ENCODE measurements around the gene MED22.

The MED22 gene

DNA sequence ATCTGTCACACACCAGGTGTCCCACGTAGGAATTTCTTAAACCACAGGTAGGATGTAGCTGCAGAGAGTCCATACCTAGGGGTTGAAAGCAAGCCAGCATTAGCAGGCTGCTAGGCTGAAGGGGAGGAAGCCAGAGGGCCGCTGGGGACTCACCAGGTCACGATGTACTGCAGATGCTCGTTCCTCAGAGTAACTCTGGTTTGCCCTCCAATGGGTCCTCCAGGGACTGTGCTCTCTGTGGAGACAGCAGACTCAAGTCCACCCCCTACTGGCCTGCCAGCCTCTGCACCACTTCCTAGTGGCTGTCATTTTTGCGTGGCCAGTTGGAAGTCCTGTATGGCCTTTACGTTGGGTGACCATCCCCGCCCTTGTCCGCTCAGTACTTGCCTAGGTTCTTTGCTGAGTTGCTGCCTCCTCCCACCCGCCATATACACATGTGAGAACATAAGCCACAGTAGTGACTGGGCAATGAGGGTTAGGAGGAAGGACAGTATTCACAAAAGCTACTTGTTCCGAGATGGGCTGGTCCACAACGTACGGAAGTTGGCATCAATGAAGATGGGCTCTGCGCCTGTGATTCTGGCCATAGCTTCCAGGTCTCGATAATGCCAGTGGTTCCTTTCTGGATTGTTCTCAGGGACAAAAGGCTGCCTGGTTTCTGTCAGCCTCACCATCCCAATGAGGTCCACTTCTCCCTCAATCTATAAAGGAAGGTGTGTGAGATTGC is 4.1 kb upstream of the MED22 start:
- Histone ChIP-seq H3K4me3 (ENCODE audit: control insufficient read depth in 1 of 7, extremely low read depth in 1 of 7, insufficient read depth in 4 of 7, low read depth in 2 of 7, low read length in 6 of 7) (no peak overlapping the region), H3K36me3 (ENCODE audit: control insufficient read depth in 4 of 4, insufficient read depth in 4 of 4, low read length in 3 of 4) (peaks cover 19 to 54% (median 38%) of the 10 kb centered on the region in 4 experiments), H3K27ac (ENCODE audit: insufficient read depth in 1 of 2, low read depth in 1 of 2, low read length in 2 of 2, poor library complexity in 1 of 2, severe bottlenecking in 2 of 2) (no peak overlapping the region), H3K27me3 (replicated peaks in 2 of 5; ENCODE audit: control insufficient read depth in 4 of 5, insufficient read depth in 5 of 5, low read length in 4 of 5) (no peaks in the 10 kb centered on the region), H3K4me1 (ENCODE audit: control extremely low read depth in 1 of 4, control insufficient read depth in 4 of 4, insufficient read depth in 4 of 4, low read length in 3 of 4) (peaks cover 7 to 39% (median 30%) of the 10 kb centered on the region in 4 experiments), H3K9me3 (ENCODE audit: control extremely low read depth in 1 of 5, control insufficient read depth in 4 of 5, insufficient read depth in 2 of 5, low read depth in 1 of 5, low read length in 4 of 5) (no peaks in the 10 kb centered on the region)
- POLR2A ChIA-PET = interaction anchor here (0.6 kb wide), 1 partner anchor 16 kb away, joined by 7 read pairs; the partner anchor contains the start of gene SURF6
- CTCF ChIA-PET = interaction anchor here (0.9 to 5.3 kb wide), 8 partner anchors 9 to 164 kb away, joined by 3 to 30 read pairs (median 4); partner anchors contain the start of gene SURF6
- 100% methylated on average over 5 of the region's 14 CpGs for WGBS (ENCODE audit: insufficient coverage)
- peak; percentile 50 to 83 (median 73) for DNase-seq

DNA sequence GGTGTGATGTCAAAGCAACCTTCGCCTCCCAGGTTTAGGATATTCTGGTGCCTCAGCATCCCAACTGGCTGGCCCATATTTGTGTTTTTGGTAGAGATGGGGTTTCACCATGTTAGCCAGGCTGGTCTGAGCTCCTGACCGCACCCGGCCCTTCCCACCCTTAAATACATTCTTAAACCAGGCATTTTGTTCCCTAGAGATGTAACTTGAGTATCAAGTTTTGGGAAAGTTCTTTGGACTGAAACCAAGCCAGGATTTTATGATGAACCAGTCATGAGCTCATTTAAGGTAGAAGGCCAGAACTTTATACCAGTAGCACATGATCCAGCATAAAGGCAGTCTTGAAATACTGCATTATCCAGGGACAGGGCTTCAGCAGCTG is 3.6 kb upstream of the MED22 start:
- Histone ChIP-seq H3K4me3 (ENCODE audit: control insufficient read depth in 1 of 7, extremely low read depth in 1 of 7, insufficient read depth in 4 of 7, low read depth in 2 of 7, low read length in 6 of 7) (no peak overlapping the region), H3K9me3 (ENCODE audit: control extremely low read depth in 1 of 5, control insufficient read depth in 4 of 5, insufficient read depth in 2 of 5, low read depth in 1 of 5, low read length in 4 of 5) (no peaks in the 10 kb centered on the region), H3K27ac (ENCODE audit: insufficient read depth in 1 of 2, low read depth in 1 of 2, low read length in 2 of 2, poor library complexity in 1 of 2, severe bottlenecking in 2 of 2) (no peak overlapping the region), H3K4me1 (ENCODE audit: control extremely low read depth in 1 of 4, control insufficient read depth in 4 of 4, insufficient read depth in 4 of 4, low read length in 3 of 4) (peaks cover 7 to 41% (median 32%) of the 10 kb centered on the region in 4 experiments), H3K36me3 (ENCODE audit: control insufficient read depth in 4 of 4, insufficient read depth in 4 of 4, low read length in 3 of 4) (peaks cover 19 to 54% (median 38%) of the 10 kb centered on the region in 4 experiments), H3K27me3 (replicated peaks in 2 of 5; ENCODE audit: control insufficient read depth in 4 of 5, insufficient read depth in 5 of 5, low read length in 4 of 5) (no peaks in the 10 kb centered on the region)
- DNase-seq = no peak
- ChIA-PET POLR2A (interaction anchor here (0.6 kb wide), 1 partner anchor 16 kb away, joined by 7 read pairs; the partner anchor contains the start of gene SURF6), CTCF (interaction anchor here (0.9 to 5.3 kb wide), 8 partner anchors 9 to 164 kb away, joined by 3 to 30 read pairs (median 4); partner anchors contain the start of gene SURF6)
- no CpG with 5 or more reads among the region's 3 CpGs for WGBS (ENCODE audit: insufficient coverage)

- 98% methylated on average over 15 of the region's 15 CpGs for WGBS (ENCODE audit: insufficient coverage)
- H3K27ac ChIP-seq (ENCODE audit: insufficient read depth in 1 of 2, low read depth in 1 of 2, low read length in 2 of 2, poor library complexity in 1 of 2, severe bottlenecking in 2 of 2) = peak overlapping the region in 1 of 2 experiments; percentile 99
- CTCF ChIA-PET = interaction anchor here (1.0 to 5.3 kb wide), 6 partner anchors 9 to 169 kb away, joined by 3 to 30 read pairs (median 4); no protein-coding TSS in a partner anchor
- peaks cover 4 to 36% (median 28%) of the 10 kb centered on the region in 4 experiments for H3K4me1 ChIP-seq (ENCODE audit: control extremely low read depth in 1 of 4, control insufficient read depth in 4 of 4, insufficient read depth in 4 of 4, low read length in 3 of 4)
- peak overlapping the region in 3 of 7 experiments; percentile 99 to 100 (median 99) for H3K4me3 ChIP-seq (ENCODE audit: control insufficient read depth in 1 of 7, extremely low read depth in 1 of 7, insufficient read depth in 4 of 7, low read depth in 2 of 7, low read length in 6 of 7)
- H3K36me3 ChIP-seq (ENCODE audit: control insufficient read depth in 4 of 4, insufficient read depth in 4 of 4, low read length in 3 of 4) = peaks cover 22 to 63% (median 45%) of the 10 kb centered on the region in 4 experiments
- POLR2A ChIA-PET = no interaction called here
- no peaks in the 10 kb centered on the region for H3K27me3 ChIP-seq (replicated peaks in 2 of 5; ENCODE audit: control insufficient read depth in 4 of 5, insufficient read depth in 5 of 5, low read length in 4 of 5)
- DNase-seq = no peak
- no peaks in the 10 kb centered on the region for H3K9me3 ChIP-seq (ENCODE audit: control extremely low read depth in 1 of 5, control insufficient read depth in 4 of 5, insufficient read depth in 2 of 5, low read depth in 1 of 5, low read length in 4 of 5)
Observed at GRCh38 chr9:133349965-133350616, 2.2 kb upstream of the MED22 start.

DNA sequence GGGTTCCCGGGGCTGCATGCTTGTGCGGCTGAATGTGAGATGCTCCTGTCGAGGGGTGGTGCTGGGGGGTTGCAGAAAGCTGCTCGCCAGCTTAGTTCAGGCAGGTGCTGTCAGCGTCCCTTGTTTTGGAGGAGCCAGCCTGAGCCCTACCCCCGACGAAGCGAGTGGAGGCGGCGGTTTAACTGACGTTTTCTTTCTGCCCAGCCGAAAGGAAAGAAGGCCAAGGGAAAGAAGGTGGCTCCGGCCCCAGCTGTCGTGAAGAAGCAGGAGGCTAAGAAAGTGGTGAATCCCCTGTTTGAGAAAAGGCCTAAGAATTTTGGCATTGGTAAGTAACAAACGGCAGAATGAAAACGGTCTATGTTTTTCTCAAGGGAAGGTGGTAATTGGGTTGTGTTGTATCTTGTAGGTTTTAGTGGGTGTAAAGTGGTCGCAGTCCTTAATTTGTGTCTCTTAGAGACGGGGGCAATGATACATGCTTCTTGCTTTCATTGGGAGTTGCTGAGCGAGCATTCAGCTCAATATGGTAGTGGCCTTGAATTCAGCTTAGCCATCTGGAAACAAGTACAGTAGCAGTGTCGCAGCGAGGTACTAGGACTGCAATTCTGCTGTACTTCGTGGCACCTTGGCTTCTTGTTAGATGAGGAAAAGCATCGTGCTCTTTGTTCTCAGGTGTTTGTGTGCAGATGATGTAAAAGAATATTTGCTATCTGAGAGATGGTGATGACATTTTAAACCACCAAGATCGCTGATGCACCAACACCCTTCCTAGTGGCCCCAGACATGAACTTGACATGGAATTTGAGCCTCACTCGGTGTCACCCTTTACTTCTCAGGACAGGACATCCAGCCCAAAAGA is 1.0 kb upstream of the MED22 start:
- H3K9me3 ChIP-seq (ENCODE audit: control extremely low read depth in 1 of 5, control insufficient read depth in 4 of 5, insufficient read depth in 2 of 5, low read depth in 1 of 5, low read length in 4 of 5) = no peaks in the 10 kb centered on the region
- H3K27ac ChIP-seq (ENCODE audit: insufficient read depth in 1 of 2, low read depth in 1 of 2, low read length in 2 of 2, poor library complexity in 1 of 2, severe bottlenecking in 2 of 2) = peak overlapping the region; percentile 95 to 99
- H3K36me3 ChIP-seq (ENCODE audit: control insufficient read depth in 4 of 4, insufficient read depth in 4 of 4, low read length in 3 of 4) = peaks cover 25 to 75% (median 55%) of the 10 kb centered on the region in 4 experiments
- ChIA-PET CTCF (interaction anchor here (1.1 to 5.3 kb wide), 3 partner anchors 8 to 161 kb away, joined by 6 to 30 read pairs (median 18); no protein-coding TSS in a partner anchor), POLR2A (interaction anchor here (0.6 to 1.7 kb wide), 4 partner anchors 22 to 91 kb away, joined by 3 to 5 read pairs (median 4); no protein-coding TSS in a partner anchor)
- no peaks in the 10 kb centered on the region for H3K27me3 ChIP-seq (replicated peaks in 2 of 5; ENCODE audit: control insufficient read depth in 4 of 5, insufficient read depth in 5 of 5, low read length in 4 of 5)
- peaks cover 4 to 32% (median 25%) of the 10 kb centered on the region in 4 experiments for H3K4me1 ChIP-seq (ENCODE audit: control extremely low read depth in 1 of 4, control insufficient read depth in 4 of 4, insufficient read depth in 4 of 4, low read length in 3 of 4)
- H3K4me3 ChIP-seq (ENCODE audit: control insufficient read depth in 1 of 7, extremely low read depth in 1 of 7, insufficient read depth in 4 of 7, low read depth in 2 of 7, low read length in 6 of 7) = peak overlapping the region; percentile 94 to 100 (median 99)
- no peak for DNase-seq
- 29% methylated on average over 24 of the region's 25 CpGs for WGBS (ENCODE audit: insufficient coverage)

DNA sequence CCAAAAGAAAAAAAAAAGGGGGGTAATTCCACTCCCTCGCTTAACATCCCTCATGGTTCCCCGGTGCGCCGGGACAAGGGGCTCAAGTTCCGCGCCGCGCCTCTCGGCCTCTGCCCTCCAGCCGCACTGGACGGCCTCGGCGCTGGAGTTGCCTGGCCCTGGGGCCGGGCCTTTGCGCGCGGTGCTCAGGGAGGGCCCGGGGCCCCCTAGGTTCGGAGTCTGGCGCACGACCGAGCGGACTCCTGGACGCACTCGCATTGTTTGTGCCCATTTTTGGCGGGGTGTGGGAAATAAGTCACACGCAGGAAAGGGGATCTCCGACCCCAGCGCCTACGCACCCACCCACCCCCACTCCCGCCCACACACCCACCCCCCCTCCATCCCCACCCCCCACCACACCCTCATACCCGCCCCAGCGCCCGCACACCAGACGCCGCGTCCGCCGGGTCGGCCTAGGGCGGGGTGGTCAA is 381 bp downstream of the MED22 start:
- peak; percentile 27 to 64 (median 59) for DNase-seq
- Histone ChIP-seq H3K4me1 (ENCODE audit: control extremely low read depth in 1 of 4, control insufficient read depth in 4 of 4, insufficient read depth in 4 of 4, low read length in 3 of 4) (peaks cover 4 to 39% (median 36%) of the 10 kb centered on the region in 4 experiments), H3K27ac (ENCODE audit: insufficient read depth in 1 of 2, low read depth in 1 of 2, low read length in 2 of 2, poor library complexity in 1 of 2, severe bottlenecking in 2 of 2) (peak overlapping the region; percentile 58 to 99), H3K4me3 (ENCODE audit: control insufficient read depth in 1 of 7, extremely low read depth in 1 of 7, insufficient read depth in 4 of 7, low read depth in 2 of 7, low read length in 6 of 7) (peak overlapping the region; percentile 94 to 100 (median 99)), H3K27me3 (replicated peaks in 2 of 5; ENCODE audit: control insufficient read depth in 4 of 5, insufficient read depth in 5 of 5, low read length in 4 of 5) (no peaks in the 10 kb centered on the region), H3K36me3 (ENCODE audit: control insufficient read depth in 4 of 4, insufficient read depth in 4 of 4, low read length in 3 of 4) (peaks cover 25 to 74% (median 59%) of the 10 kb centered on the region in 4 experiments), H3K9me3 (ENCODE audit: control extremely low read depth in 1 of 5, control insufficient read depth in 4 of 5, insufficient read depth in 2 of 5, low read depth in 1 of 5, low read length in 4 of 5) (no peaks in the 10 kb centered on the region)
- under 1% methylated on average over 24 of the region's 41 CpGs for WGBS (ENCODE audit: insufficient coverage)
- POLR2A ChIA-PET = interaction anchor here (0.7 to 1.7 kb wide), 8 partner anchors 8 to 159 kb away, joined by 3 to 7 read pairs (median 4); partner anchors contain the start of genes STKLD1, SURF1, SURF2 and SURF4
- CTCF ChIA-PET = interaction anchor here (1.1 to 5.3 kb wide), 2 partner anchors 138 to 160 kb away, joined by 3 to 30 read pairs; no protein-coding TSS in a partner anchor
